GM23338 (cell line): Measurements from ENCODE around the gene KRT12. TPM values are rescaled to one million over a fixed set of nuclear protein-coding genes. Genes with fewer than 3 reads are reported as not detected.

Experiments
- CREB1 ChIP-seq: fragments of 250-450 bp; sonication (Bioruptor Pico); IDR thresholded peaks from 2 replicates; pipeline ENCODE4 v1.5.0; 2020; ENCODE audit warnings: low read depth, mild to moderate bottlenecking, moderate library complexity
- EZH2 ChIP-seq: fragments of 200-600 bp; sonication (generic); IDR thresholded peaks from one replicate; pipeline ENCODE4 v1.8.0; 2017; ENCODE audit warnings: antibody characterized with exemption, mild to moderate bottlenecking, low read depth; ENCODE audit not compliant: unreplicated experiment
- EZH2phosphoT487 ChIP-seq: fragments of 200-600 bp; sonication (generic); IDR thresholded peaks from one replicate; pipeline ENCODE4 v1.8.1; 2018; ENCODE audit warnings: antibody characterized with exemption; ENCODE audit not compliant: unreplicated experiment
- JUNB ChIP-seq: IDR thresholded peaks from one replicate; pipeline ENCODE4 v1.6.1; 2016; ENCODE audit warnings: antibody characterized with exemption; ENCODE audit not compliant: unreplicated experiment
- NANOG ChIP-seq: IDR thresholded peaks from 2 replicates; pipeline ENCODE4 v1.6.1; 2016; ENCODE audit warnings: antibody characterized with exemption, borderline replicate concordance
- POLR2AphosphoS5 ChIP-seq: IDR thresholded peaks from 2 replicates; pipeline ENCODE4 v1.6.1; 2016; ENCODE audit warnings: antibody characterized with exemption, low read depth
- STAT1 ChIP-seq: IDR thresholded peaks from one replicate; pipeline ENCODE4 v1.6.1; 2016; ENCODE audit warnings: antibody characterized with exemption; ENCODE audit not compliant: unreplicated experiment
- ZNF114 ChIP-seq: fragments of 250-450 bp; sonication (Bioruptor Pico); IDR thresholded peaks from 2 replicates; pipeline ENCODE4 v1.5.0; 2020; ENCODE audit warnings: mild to moderate bottlenecking, moderate library complexity
- ZNF331 ChIP-seq: fragments of 250-450 bp; sonication (Bioruptor Pico); IDR thresholded peaks from 2 replicates; pipeline ENCODE4 v1.5.0; 2020; ENCODE audit warnings: low read depth, mild to moderate bottlenecking, moderate library complexity
- polyA plus RNA-seq: library from polyadenylated mRNA; unstranded; fragments of >200 nt; fragmentation: Nextera tagmentation; extraction: Ambion mirVana; gene quantifications from 2 replicates; pipeline ENCODE4 v1.2.1, GENCODE V29; 2016
- total RNA-seq: library from RNA; depleted of rRNA; stranded (reverse); fragments of >200 nt; shearing (Covaris generic); gene quantifications from 2 replicates; pipeline ENCODE4 v1.2.3, GENCODE V29; 2014
- TF ChIP-seq, protein P1 (sequence below): fragments of 250-450 bp; sonication (Bioruptor Pico); IDR thresholded peaks from 2 replicates; pipeline ENCODE4 v1.5.0; 2020; ENCODE audit warnings: mild to moderate bottlenecking, moderate library complexity
- TF ChIP-seq, protein P2 (sequence below): IDR thresholded peaks from one replicate; pipeline ENCODE4 v1.6.1; 2018; ENCODE audit warnings: antibody characterized with exemption; ENCODE audit not compliant: unreplicated experiment
- TF ChIP-seq, protein P3 (sequence below): IDR thresholded peaks from 2 replicates; pipeline ENCODE4 v1.6.1; 2016; ENCODE audit warnings: antibody characterized with exemption

The KRT12 gene
- total and polyA plus RNA-seq, 2 experiments from 2014 or later = not detected

DNA sequence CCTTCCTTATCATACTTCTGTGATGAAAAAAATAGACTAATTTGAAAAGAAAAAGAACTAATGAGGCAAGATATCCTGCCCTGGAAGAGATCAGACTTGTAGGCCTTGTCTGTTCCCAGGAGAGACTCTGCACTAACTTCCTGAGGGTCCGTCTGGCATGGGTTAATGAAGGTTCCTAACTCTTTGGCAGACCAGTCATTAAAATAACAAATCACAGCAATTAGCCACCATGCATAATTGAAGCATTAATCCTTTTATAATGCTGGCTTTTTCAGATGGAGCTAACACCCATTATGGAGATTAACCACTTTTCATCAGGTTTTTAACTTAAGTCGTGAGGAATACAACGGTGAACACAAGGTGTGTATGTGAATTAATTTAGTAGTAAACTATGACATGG, 34.2 kb downstream of the KRT12 start (continued):
- TF ChIP-seq, protein P1, sequence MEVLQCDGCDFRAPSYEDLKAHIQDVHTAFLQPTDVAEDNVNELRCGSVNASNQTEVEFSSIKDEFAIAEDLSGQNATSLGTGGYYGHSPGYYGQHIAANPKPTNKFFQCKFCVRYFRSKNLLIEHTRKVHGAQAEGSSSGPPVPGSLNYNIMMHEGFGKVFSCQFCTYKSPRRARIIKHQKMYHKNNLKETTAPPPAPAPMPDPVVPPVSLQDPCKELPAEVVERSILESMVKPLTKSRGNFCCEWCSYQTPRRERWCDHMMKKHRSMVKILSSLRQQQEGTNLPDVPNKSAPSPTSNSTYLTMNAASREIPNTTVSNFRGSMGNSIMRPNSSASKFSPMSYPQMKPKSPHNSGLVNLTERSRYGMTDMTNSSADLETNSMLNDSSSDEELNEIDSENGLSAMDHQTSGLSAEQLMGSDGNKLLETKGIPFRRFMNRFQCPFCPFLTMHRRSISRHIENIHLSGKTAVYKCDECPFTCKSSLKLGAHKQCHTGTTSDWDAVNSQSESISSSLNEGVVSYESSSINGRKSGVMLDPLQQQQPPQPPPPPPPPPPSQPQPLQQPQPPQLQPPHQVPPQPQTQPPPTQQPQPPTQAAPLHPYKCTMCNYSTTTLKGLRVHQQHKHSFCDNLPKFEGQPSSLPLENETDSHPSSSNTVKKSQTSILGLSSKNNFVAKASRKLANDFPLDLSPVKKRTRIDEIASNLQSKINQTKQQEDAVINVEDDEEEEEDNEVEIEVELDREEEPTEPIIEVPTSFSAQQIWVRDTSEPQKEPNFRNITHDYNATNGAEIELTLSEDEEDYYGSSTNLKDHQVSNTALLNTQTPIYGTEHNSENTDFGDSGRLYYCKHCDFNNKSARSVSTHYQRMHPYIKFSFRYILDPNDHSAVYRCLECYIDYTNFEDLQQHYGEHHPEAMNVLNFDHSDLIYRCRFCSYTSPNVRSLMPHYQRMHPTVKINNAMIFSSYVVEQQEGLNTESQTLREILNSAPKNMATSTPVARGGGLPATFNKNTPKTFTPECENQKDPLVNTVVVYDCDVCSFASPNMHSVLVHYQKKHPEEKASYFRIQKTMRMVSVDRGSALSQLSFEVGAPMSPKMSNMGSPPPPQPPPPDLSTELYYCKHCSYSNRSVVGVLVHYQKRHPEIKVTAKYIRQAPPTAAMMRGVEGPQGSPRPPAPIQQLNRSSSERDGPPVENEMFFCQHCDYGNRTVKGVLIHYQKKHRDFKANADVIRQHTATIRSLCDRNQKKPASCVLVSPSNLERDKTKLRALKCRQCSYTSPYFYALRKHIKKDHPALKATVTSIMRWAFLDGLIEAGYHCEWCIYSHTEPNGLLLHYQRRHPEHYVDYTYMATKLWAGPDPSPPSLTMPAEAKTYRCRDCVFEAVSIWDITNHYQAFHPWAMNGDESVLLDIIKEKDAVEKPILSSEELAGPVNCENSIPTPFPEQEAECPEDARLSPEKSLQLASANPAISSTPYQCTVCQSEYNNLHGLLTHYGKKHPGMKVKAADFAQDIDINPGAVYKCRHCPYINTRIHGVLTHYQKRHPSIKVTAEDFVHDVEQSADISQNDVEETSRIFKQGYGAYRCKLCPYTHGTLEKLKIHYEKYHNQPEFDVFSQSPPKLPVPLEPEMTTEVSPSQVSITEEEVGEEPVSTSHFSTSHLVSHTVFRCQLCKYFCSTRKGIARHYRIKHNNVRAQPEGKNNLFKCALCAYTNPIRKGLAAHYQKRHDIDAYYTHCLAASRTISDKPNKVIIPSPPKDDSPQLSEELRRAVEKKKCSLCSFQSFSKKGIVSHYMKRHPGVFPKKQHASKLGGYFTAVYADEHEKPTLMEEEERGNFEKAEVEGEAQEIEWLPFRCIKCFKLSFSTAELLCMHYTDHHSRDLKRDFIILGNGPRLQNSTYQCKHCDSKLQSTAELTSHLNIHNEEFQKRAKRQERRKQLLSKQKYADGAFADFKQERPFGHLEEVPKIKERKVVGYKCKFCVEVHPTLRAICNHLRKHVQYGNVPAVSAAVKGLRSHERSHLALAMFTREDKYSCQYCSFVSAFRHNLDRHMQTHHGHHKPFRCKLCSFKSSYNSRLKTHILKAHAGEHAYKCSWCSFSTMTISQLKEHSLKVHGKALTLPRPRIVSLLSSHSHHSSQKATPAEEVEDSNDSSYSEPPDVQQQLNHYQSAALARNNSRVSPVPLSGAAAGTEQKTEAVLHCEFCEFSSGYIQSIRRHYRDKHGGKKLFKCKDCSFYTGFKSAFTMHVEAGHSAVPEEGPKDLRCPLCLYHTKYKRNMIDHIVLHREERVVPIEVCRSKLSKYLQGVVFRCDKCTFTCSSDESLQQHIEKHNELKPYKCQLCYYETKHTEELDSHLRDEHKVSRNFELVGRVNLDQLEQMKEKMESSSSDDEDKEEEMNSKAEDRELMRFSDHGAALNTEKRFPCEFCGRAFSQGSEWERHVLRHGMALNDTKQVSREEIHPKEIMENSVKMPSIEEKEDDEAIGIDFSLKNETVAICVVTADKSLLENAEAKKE (CRISPR knock-in tag) = no peak
- TF ChIP-seq NANOG = peak; percentile 73
- no peak for TF ChIP-seq EZH2phosphoT487
- no peak for TF ChIP-seq CREB1 (CRISPR knock-in tag)
- TF ChIP-seq, protein P2, sequence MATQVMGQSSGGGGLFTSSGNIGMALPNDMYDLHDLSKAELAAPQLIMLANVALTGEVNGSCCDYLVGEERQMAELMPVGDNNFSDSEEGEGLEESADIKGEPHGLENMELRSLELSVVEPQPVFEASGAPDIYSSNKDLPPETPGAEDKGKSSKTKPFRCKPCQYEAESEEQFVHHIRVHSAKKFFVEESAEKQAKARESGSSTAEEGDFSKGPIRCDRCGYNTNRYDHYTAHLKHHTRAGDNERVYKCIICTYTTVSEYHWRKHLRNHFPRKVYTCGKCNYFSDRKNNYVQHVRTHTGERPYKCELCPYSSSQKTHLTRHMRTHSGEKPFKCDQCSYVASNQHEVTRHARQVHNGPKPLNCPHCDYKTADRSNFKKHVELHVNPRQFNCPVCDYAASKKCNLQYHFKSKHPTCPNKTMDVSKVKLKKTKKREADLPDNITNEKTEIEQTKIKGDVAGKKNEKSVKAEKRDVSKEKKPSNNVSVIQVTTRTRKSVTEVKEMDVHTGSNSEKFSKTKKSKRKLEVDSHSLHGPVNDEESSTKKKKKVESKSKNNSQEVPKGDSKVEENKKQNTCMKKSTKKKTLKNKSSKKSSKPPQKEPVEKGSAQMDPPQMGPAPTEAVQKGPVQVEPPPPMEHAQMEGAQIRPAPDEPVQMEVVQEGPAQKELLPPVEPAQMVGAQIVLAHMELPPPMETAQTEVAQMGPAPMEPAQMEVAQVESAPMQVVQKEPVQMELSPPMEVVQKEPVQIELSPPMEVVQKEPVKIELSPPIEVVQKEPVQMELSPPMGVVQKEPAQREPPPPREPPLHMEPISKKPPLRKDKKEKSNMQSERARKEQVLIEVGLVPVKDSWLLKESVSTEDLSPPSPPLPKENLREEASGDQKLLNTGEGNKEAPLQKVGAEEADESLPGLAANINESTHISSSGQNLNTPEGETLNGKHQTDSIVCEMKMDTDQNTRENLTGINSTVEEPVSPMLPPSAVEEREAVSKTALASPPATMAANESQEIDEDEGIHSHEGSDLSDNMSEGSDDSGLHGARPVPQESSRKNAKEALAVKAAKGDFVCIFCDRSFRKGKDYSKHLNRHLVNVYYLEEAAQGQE = no peak
- no peak for TF ChIP-seq EZH2
- TF ChIP-seq JUNB = no peak
- no peak for TF ChIP-seq ZNF114 (CRISPR knock-in tag)
- TF ChIP-seq ZNF331 (CRISPR knock-in tag) = no peak
- no peak for TF ChIP-seq STAT1
- TF ChIP-seq POLR2AphosphoS5 = peak; percentile 51
- TF ChIP-seq, protein P3, sequence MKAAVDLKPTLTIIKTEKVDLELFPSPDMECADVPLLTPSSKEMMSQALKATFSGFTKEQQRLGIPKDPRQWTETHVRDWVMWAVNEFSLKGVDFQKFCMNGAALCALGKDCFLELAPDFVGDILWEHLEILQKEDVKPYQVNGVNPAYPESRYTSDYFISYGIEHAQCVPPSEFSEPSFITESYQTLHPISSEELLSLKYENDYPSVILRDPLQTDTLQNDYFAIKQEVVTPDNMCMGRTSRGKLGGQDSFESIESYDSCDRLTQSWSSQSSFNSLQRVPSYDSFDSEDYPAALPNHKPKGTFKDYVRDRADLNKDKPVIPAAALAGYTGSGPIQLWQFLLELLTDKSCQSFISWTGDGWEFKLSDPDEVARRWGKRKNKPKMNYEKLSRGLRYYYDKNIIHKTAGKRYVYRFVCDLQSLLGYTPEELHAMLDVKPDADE = no peak
